ENCODE results near the gene SCN2A.

Gene SCN2A

DNA sequence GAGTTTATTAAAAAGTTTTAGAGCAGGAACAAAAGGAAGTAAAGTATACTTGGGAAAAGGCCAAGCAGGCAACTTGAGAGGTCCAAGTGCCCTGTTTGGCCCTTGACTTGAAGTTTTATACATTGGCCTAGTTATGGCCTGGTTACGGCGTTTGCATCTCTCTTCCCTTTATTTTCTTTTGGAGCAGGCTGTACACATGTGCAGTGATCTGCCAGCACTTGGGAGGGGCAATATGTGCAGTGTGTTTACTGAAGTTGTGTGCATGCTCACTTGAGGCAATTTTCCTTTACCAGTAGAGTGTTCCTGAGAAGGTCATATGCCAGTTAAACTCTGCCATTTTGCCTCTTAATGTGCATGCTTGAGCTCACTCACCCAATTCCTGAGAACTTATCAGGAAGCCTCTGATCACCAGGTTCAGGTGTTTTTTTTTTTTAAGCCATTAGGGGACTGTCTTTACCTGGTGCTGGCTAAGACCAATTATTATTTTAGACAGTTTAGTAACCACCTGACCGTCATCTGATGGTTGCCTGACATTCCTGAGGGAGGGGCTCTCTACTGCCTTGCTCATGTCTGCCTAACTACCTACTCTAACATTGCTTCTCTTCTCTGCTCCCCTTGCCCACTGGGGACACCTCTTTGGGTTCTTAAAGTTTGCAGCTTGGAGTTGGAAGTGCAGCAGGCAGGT, 48.0 kb downstream of the SCN2A start:
- no peaks in the 10 kb centered on the region for H3K9me3 ChIP-seq (ENCODE audit: control insufficient read depth in 1 of 2, low read length in 2 of 2)
- H3K4me3 ChIP-seq (ENCODE audit: low read depth in 1 of 2, low read length in 2 of 2): no peak overlapping the region
- no peaks in the 10 kb centered on the region for H3K4me1 ChIP-seq (ENCODE audit: control insufficient read depth in 1 of 2, insufficient read depth in 2 of 2, low read length in 2 of 2)
- H3K36me3 ChIP-seq (ENCODE audit: control insufficient read depth in 1 of 2, insufficient read depth in 2 of 2, low read length in 2 of 2): no peaks in the 10 kb centered on the region
- no peak overlapping the region for H3K27ac ChIP-seq (ENCODE audit: low read length)
- no peaks in the 10 kb centered on the region for H3K27me3 ChIP-seq (ENCODE audit: low read depth, low read length)

GRCh38 chr2:165289069-165289468, 49.9 kb downstream of the SCN2A start:
- Histone ChIP-seq H3K4me3 (ENCODE audit: low read depth in 1 of 2, low read length in 2 of 2) (no peak overlapping the region), H3K36me3 (ENCODE audit: control insufficient read depth in 1 of 2, insufficient read depth in 2 of 2, low read length in 2 of 2) (no peaks in the 10 kb centered on the region), H3K9me3 (ENCODE audit: control insufficient read depth in 1 of 2, low read length in 2 of 2) (no peaks in the 10 kb centered on the region), H3K27ac (ENCODE audit: low read length) (no peak overlapping the region), H3K4me1 (ENCODE audit: control insufficient read depth in 1 of 2, insufficient read depth in 2 of 2, low read length in 2 of 2) (no peaks in the 10 kb centered on the region), H3K27me3 (ENCODE audit: low read depth, low read length) (no peaks in the 10 kb centered on the region)

DNA sequence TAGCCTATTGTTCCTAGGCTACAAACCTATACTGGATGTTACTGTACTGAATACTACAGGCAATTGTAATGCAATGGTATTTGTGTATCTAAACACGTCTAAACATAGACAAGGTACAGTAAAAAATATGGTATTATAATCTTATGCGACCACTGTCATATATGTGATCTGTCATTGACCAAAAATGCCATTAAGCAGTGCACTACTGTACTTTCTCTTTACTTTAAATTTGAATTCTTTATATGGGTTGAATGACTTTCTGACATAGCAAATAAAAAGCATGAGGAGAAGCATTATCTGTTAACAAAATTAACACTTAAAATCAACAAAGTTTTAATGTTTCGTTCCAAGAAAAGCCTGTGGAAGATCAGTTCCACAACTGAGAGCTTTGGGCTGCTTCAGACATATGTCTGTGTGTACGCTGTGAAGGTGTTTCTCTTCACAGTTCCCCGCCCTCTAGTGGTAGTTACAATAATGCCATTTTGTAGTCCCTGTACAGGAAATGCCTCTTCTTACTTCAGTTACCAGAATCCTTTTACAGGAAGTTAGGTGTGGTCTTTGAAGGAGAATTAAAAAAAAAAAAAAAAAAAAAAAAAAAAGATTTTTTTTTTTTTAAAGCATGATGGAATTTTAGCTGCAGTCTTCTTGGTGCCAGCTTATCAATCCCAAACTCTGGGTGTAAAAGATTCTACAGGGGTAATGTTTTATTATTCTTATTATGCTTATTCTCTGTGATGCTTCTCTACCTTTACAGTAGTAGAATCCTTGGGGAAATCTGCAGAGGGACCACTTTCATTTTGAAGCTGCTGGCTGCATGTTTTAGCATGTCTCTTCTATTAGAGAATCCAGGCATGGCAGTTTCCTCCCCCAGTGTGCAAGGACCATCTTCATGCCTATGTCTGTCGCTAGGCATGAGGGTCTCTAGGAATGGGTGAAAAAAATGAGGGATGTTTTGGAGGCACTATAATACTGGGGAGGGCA, 54.5 kb downstream of the SCN2A start:
- no peaks in the 10 kb centered on the region for H3K36me3 ChIP-seq (ENCODE audit: control insufficient read depth in 1 of 2, insufficient read depth in 2 of 2, low read length in 2 of 2)
- H3K9me3 ChIP-seq (ENCODE audit: control insufficient read depth in 1 of 2, low read length in 2 of 2): no peaks in the 10 kb centered on the region
- no peak overlapping the region for H3K27ac ChIP-seq (ENCODE audit: low read length)
- no peaks in the 10 kb centered on the region for H3K27me3 ChIP-seq (ENCODE audit: low read depth, low read length)
- peak overlapping the region; percentile 16 to 39 for H3K4me3 ChIP-seq (ENCODE audit: low read depth in 1 of 2, low read length in 2 of 2)
- H3K4me1 ChIP-seq (ENCODE audit: control insufficient read depth in 1 of 2, insufficient read depth in 2 of 2, low read length in 2 of 2): no peaks in the 10 kb centered on the region

- Histone ChIP-seq H3K4me3 (ENCODE audit: low read depth in 1 of 2, low read length in 2 of 2) (no peak overlapping the region), H3K27me3 (ENCODE audit: low read depth, low read length) (no peaks in the 10 kb centered on the region), H3K9me3 (ENCODE audit: control insufficient read depth in 1 of 2, low read length in 2 of 2) (no peaks in the 10 kb centered on the region), H3K36me3 (ENCODE audit: control insufficient read depth in 1 of 2, insufficient read depth in 2 of 2, low read length in 2 of 2) (no peaks in the 10 kb centered on the region), H3K27ac (ENCODE audit: low read length) (no peak overlapping the region), H3K4me1 (ENCODE audit: control insufficient read depth in 1 of 2, insufficient read depth in 2 of 2, low read length in 2 of 2) (no peaks in the 10 kb centered on the region)
Measured at GRCh38 chr2:165294912-165295311, 55.7 kb downstream of the SCN2A start.

DNA sequence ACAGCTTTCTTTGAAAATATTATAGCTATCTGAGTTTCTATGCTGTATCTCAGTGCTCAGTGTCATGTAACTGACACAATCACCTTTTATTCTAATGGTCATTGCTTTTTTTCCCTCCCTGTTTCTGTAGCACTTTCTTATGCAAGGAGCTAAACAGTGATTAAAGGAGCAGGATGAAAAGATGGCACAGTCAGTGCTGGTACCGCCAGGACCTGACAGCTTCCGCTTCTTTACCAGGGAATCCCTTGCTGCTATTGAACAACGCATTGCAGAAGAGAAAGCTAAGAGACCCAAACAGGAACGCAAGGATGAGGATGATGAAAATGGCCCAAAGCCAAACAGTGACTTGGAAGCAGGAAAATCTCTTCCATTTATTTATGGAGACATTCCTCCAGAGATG, 56.4 kb downstream of the SCN2A start:
- H3K9me3 ChIP-seq (ENCODE audit: control insufficient read depth in 1 of 2, low read length in 2 of 2): no peaks in the 10 kb centered on the region
- H3K4me1 ChIP-seq (ENCODE audit: control insufficient read depth in 1 of 2, insufficient read depth in 2 of 2, low read length in 2 of 2): no peaks in the 10 kb centered on the region
- H3K36me3 ChIP-seq (ENCODE audit: control insufficient read depth in 1 of 2, insufficient read depth in 2 of 2, low read length in 2 of 2): no peaks in the 10 kb centered on the region
- no peak overlapping the region for H3K4me3 ChIP-seq (ENCODE audit: low read depth in 1 of 2, low read length in 2 of 2)
- no peaks in the 10 kb centered on the region for H3K27me3 ChIP-seq (ENCODE audit: low read depth, low read length)
- no peak overlapping the region for H3K27ac ChIP-seq (ENCODE audit: low read length)

DNA sequence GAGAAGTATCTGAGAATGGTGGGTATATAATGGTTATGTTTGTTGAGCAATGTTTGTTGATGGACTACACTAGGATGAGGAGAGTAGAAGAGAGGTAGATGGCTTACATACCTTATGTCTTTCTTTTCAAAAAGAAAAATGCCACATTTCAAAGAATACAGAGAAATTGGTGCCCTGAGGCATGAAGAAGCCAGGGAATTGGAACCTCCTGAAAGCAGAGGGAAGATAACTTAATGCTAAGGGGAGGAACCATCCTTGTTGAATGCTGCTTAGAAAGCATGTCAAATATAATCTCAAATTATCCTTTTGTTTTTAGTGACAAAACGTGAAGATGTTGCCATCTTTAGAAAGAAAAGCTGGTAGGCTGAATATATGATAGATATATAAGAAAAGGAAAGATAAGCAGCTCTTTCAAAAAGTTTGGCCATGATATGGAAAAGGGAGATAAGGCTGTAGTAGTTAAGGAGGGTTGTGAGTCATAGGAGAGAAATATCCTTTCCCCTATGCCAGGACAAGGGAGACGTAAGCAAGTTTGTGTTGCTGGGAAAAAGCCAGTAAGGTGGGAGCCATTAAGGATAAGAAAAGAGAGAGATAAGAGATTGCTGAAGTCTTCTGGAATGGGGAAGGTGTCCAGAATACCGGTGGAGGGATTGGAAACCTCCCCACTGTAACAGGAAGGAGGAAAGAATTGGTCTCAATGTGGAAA, 66.3 kb downstream of the SCN2A start:
- no peak overlapping the region for H3K27ac ChIP-seq (ENCODE audit: low read length)
- H3K4me3 ChIP-seq (ENCODE audit: low read depth in 1 of 2, low read length in 2 of 2): no peak overlapping the region
- H3K27me3 ChIP-seq (ENCODE audit: low read depth, low read length): no peaks in the 10 kb centered on the region
- no peaks in the 10 kb centered on the region for H3K36me3 ChIP-seq (ENCODE audit: control insufficient read depth in 1 of 2, insufficient read depth in 2 of 2, low read length in 2 of 2)
- H3K4me1 ChIP-seq (ENCODE audit: control insufficient read depth in 1 of 2, insufficient read depth in 2 of 2, low read length in 2 of 2): no peaks in the 10 kb centered on the region
- no peaks in the 10 kb centered on the region for H3K9me3 ChIP-seq (ENCODE audit: control insufficient read depth in 1 of 2, low read length in 2 of 2)

- H3K36me3 ChIP-seq (ENCODE audit: control insufficient read depth in 1 of 2, insufficient read depth in 2 of 2, low read length in 2 of 2): no peaks in the 10 kb centered on the region
- no peaks in the 10 kb centered on the region for H3K9me3 ChIP-seq (ENCODE audit: control insufficient read depth in 1 of 2, low read length in 2 of 2)
- H3K27me3 ChIP-seq (ENCODE audit: low read depth, low read length): no peaks in the 10 kb centered on the region
- no peak overlapping the region for H3K27ac ChIP-seq (ENCODE audit: low read length)
- H3K4me1 ChIP-seq (ENCODE audit: control insufficient read depth in 1 of 2, insufficient read depth in 2 of 2, low read length in 2 of 2): no peaks in the 10 kb centered on the region
- no peak overlapping the region for H3K4me3 ChIP-seq (ENCODE audit: low read depth in 1 of 2, low read length in 2 of 2)
Measured at GRCh38 chr2:165307317-165307716, 68.1 kb downstream of the SCN2A start.

DNA sequence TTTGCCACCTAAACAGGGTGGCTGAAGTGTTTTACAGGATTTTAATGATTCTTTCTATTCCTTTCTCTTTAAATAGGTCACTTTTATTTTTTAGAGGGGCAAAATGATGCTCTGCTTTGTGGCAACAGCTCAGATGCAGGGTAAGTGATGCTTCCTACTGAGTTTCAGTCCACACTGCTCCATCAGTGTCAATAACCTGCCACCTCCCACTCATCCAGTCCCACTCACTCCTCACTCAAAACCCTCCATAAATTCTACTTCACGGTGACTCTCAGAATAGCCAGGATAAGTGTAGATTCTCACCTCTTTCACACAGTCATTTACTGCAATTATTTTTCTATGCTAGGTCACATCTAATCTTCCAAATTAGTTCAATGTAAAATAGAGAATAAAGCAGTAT, 72.7 kb downstream of the SCN2A start:
- no peaks in the 10 kb centered on the region for H3K4me1 ChIP-seq (ENCODE audit: control insufficient read depth in 1 of 2, insufficient read depth in 2 of 2, low read length in 2 of 2)
- H3K9me3 ChIP-seq (ENCODE audit: control insufficient read depth in 1 of 2, low read length in 2 of 2): no peaks in the 10 kb centered on the region

GRCh38 chr2:165312999-165313398, 73.8 kb downstream of the SCN2A start:
- no peaks in the 10 kb centered on the region for H3K27me3 ChIP-seq (ENCODE audit: low read depth, low read length)
- H3K27ac ChIP-seq (ENCODE audit: low read length): no peak overlapping the region
- no peaks in the 10 kb centered on the region for H3K4me1 ChIP-seq (ENCODE audit: control insufficient read depth in 1 of 2, insufficient read depth in 2 of 2, low read length in 2 of 2)
- no peaks in the 10 kb centered on the region for H3K9me3 ChIP-seq (ENCODE audit: control insufficient read depth in 1 of 2, low read length in 2 of 2)
- H3K36me3 ChIP-seq (ENCODE audit: control insufficient read depth in 1 of 2, insufficient read depth in 2 of 2, low read length in 2 of 2): no peaks in the 10 kb centered on the region
- no peak overlapping the region for H3K4me3 ChIP-seq (ENCODE audit: low read depth in 1 of 2, low read length in 2 of 2)

More for the DNA sequence above, 72.7 kb downstream of the SCN2A start:
- H3K27ac ChIP-seq (ENCODE audit: low read length): no peak overlapping the region
- no peaks in the 10 kb centered on the region for H3K36me3 ChIP-seq (ENCODE audit: control insufficient read depth in 1 of 2, insufficient read depth in 2 of 2, low read length in 2 of 2)
- no peak overlapping the region for H3K4me3 ChIP-seq (ENCODE audit: low read depth in 1 of 2, low read length in 2 of 2)
- no peaks in the 10 kb centered on the region for H3K27me3 ChIP-seq (ENCODE audit: low read depth, low read length)

DNA sequence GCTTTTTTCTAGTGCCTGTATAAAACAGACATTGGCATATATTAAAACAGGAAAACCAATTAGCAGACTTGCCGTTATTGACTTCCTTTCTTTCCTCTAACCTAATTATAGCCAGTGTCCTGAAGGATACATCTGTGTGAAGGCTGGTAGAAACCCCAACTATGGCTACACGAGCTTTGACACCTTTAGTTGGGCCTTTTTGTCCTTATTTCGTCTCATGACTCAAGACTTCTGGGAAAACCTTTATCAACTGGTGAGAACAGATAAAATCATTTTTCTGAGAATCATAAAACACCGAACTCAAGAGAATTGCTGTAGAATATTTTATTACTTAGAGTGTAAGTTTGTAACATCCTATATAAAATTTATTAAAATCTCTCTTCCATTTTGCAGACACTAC, 74.3 kb downstream of the SCN2A start:
- no peaks in the 10 kb centered on the region for H3K36me3 ChIP-seq (ENCODE audit: control insufficient read depth in 1 of 2, insufficient read depth in 2 of 2, low read length in 2 of 2)
- no peaks in the 10 kb centered on the region for H3K27me3 ChIP-seq (ENCODE audit: low read depth, low read length)
- no peaks in the 10 kb centered on the region for H3K9me3 ChIP-seq (ENCODE audit: control insufficient read depth in 1 of 2, low read length in 2 of 2)
- H3K27ac ChIP-seq (ENCODE audit: low read length): no peak overlapping the region
- H3K4me3 ChIP-seq (ENCODE audit: low read depth in 1 of 2, low read length in 2 of 2): no peak overlapping the region
- no peaks in the 10 kb centered on the region for H3K4me1 ChIP-seq (ENCODE audit: control insufficient read depth in 1 of 2, insufficient read depth in 2 of 2, low read length in 2 of 2)

GRCh38 chr2:165328272-165328671, 89.1 kb downstream of the SCN2A start:
- no peaks in the 10 kb centered on the region for H3K9me3 ChIP-seq (ENCODE audit: control insufficient read depth in 1 of 2, low read length in 2 of 2)
- no peaks in the 10 kb centered on the region for H3K36me3 ChIP-seq (ENCODE audit: control insufficient read depth in 1 of 2, insufficient read depth in 2 of 2, low read length in 2 of 2)
- no peaks in the 10 kb centered on the region for H3K4me1 ChIP-seq (ENCODE audit: control insufficient read depth in 1 of 2, insufficient read depth in 2 of 2, low read length in 2 of 2)
- H3K4me3 ChIP-seq (ENCODE audit: low read depth in 1 of 2, low read length in 2 of 2): no peak overlapping the region
- no peaks in the 10 kb centered on the region for H3K27me3 ChIP-seq (ENCODE audit: low read depth, low read length)
- H3K27ac ChIP-seq (ENCODE audit: low read length): no peak overlapping the region

Data from muscle layer of duodenum (tissue), 2 donors.